ENCODE data around the gene FBLN1. TPM values are rescaled to one million over a fixed set of nuclear protein-coding genes. Genes with fewer than 3 reads are reported as not detected.

FBLN1 gene
- total and polyA plus RNA-seq, 2 of the 13 experiments (the other 11 are each of a cell fraction or from before 2014, with no cell fraction given), result 37.3 to 103 TPM

- TF ChIP-seq NFE2L1 (CRISPR knock-in tag; IDR thresholded peaks at IDR 0.05; ENCODE audit: borderline replicate concordance), result no peak
- TF ChIP-seq THAP9 (CRISPR knock-in tag; IDR thresholded peaks at IDR 0.05; ENCODE audit: borderline replicate concordance), result no peak
- no peak for TF ChIP-seq KLF12 (CRISPR knock-in tag; IDR thresholded peaks at IDR 0.05; ENCODE audit: borderline replicate concordance)
- TF ChIP-seq, protein P1, sequence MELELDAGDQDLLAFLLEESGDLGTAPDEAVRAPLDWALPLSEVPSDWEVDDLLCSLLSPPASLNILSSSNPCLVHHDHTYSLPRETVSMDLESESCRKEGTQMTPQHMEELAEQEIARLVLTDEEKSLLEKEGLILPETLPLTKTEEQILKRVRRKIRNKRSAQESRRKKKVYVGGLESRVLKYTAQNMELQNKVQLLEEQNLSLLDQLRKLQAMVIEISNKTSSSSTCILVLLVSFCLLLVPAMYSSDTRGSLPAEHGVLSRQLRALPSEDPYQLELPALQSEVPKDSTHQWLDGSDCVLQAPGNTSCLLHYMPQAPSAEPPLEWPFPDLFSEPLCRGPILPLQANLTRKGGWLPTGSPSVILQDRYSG (CRISPR knock-in tag; IDR thresholded peaks at IDR 0.05), result no peak
- TF ChIP-seq, protein P2, sequence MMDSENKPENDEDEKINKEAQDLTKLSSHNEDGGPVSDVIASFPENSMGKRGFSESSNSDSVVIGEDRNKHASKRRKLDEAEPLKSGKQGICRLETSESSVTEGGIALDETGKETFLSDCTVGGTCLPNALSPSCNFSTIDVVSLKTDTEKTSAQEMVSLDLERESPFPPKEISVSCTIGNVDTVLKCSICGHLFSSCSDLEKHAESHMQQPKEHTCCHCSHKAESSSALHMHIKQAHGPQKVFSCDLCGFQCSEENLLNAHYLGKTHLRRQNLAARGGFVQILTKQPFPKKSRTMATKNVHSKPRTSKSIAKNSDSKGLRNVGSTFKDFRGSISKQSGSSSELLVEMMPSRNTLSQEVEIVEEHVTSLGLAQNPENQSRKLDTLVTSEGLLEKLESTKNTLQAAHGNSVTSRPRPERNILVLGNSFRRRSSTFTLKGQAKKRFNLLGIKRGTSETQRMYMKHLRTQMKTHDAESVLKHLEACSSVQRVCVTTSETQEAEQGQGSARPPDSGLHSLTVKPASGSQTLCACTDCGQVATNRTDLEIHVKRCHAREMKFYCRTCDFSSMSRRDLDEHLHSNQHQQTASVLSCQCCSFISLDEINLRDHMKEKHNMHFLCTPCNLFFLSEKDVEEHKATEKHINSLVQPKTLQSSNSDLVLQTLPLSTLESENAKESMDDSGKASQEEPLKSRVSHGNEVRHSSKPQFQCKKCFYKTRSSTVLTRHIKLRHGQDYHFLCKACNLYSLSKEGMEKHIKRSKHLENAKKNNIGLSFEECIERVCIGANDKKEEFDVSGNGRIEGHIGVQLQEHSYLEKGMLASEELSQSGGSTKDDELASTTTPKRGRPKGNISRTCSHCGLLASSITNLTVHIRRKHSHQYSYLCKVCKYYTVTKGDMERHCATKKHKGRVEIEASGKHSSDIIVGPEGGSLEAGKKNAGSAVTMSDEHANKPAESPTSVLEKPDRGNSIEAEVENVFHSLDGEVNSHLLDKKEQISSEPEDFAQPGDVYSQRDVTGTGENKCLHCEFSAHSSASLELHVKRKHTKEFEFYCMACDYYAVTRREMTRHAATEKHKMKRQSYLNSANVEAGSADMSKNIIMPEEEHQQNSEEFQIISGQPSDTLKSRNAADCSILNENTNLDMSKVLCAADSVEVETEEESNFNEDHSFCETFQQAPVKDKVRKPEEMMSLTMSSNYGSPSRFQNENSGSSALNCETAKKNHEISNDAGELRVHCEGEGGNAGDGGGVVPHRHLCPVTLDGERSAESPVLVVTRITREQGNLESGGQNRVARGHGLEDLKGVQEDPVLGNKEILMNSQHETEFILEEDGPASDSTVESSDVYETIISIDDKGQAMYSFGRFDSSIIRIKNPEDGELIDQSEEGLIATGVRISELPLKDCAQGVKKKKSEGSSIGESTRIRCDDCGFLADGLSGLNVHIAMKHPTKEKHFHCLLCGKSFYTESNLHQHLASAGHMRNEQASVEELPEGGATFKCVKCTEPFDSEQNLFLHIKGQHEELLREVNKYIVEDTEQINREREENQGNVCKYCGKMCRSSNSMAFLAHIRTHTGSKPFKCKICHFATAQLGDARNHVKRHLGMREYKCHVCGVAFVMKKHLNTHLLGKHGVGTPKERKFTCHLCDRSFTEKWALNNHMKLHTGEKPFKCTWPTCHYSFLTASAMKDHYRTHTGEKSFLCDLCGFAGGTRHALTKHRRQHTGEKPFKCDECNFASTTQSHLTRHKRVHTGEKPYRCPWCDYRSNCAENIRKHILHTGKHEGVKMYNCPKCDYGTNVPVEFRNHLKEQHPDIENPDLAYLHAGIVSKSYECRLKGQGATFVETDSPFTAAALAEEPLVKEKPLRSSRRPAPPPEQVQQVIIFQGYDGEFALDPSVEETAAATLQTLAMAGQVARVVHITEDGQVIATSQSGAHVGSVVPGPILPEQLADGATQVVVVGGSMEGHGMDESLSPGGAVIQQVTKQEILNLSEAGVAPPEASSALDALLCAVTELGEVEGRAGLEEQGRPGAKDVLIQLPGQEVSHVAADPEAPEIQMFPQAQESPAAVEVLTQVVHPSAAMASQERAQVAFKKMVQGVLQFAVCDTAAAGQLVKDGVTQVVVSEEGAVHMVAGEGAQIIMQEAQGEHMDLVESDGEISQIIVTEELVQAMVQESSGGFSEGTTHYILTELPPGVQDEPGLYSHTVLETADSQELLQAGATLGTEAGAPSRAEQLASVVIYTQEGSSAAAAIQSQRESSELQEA (CRISPR knock-in tag; IDR thresholded peaks at IDR 0.05; ENCODE audit: not compliant biosample characterization), result no peak
- no peak for TF ChIP-seq ZNF263 (CRISPR knock-in tag; IDR thresholded peaks at IDR 0.05)
- TF ChIP-seq PBX3 (CRISPR knock-in tag; IDR thresholded peaks at IDR 0.05; ENCODE audit: borderline replicate concordance), result no peak
- TF ChIP-seq ZNF567 (CRISPR knock-in tag; IDR thresholded peaks at IDR 0.05; ENCODE audit: borderline replicate concordance), result no peak
- TF ChIP-seq, protein P3, sequence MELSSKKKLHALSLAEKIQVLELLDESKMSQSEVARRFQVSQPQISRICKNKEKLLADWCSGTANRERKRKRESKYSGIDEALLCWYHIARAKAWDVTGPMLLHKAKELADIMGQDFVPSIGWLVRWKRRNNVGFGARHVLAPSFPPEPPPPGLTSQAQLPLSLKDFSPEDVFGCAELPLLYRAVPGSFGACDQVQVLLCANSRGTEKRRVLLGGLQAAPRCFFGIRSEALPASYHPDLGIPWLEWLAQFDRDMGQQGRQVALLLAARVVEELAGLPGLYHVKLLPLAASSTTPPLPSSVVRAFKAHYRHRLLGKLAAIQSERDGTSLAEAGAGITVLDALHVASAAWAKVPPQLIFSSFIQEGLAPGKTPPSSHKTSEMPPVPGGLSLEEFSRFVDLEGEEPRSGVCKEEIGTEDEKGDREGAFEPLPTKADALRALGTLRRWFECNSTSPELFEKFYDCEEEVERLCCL (CRISPR knock-in tag; IDR thresholded peaks at IDR 0.05; ENCODE audit: borderline replicate concordance), result no peak
- TF ChIP-seq, protein P4, sequence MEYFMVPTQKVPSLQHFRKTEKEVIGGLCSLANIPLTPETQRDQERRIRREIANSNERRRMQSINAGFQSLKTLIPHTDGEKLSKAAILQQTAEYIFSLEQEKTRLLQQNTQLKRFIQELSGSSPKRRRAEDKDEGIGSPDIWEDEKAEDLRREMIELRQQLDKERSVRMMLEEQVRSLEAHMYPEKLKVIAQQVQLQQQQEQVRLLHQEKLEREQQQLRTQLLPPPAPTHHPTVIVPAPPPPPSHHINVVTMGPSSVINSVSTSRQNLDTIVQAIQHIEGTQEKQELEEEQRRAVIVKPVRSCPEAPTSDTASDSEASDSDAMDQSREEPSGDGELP (IDR thresholded peaks at IDR 0.05; ENCODE audit: borderline replicate concordance, low read depth), result peak; percentile 93
- TF ChIP-seq HIVEP1 (CRISPR knock-in tag; IDR thresholded peaks at IDR 0.05), result peak; percentile 55; the same call in 1 of the 2 replicates
- TF ChIP-seq MATR3 (CRISPR knock-in tag; IDR thresholded peaks at IDR 0.05), result no peak
Measured at GRCh38 chr22:45629469-45630089, 126.9 kb downstream of the FBLN1 start (continued).

Data from HepG2 (cell line).